K562 (cell line): ENCODE results near the gene WDR54. TPM values are rescaled to one million over a fixed set of nuclear protein-coding genes. Genes with fewer than 3 reads are reported as not detected.

ENCODE experiments used
- BHLHE40 ChIP-seq: IDR thresholded peaks from 2 replicates; pipeline ENCODE4 v1.6.1; 2011; ENCODE audit warnings: low read length, improper control_type of control experiment
- CREB1 ChIP-seq, 2 experiments: sonication (generic) in 1 of 2; formaldehyde crosslinking in 1 of 2; IDR thresholded peaks; 2 replicates each; pipeline versions ENCODE4 v1.6.1 to v1.8.0; 2012 to 2022; ENCODE audit warnings: inconsistent platforms in 1 of 2, mild to moderate bottlenecking in 1 of 2, missing genetic modification reagents in 1 of 2, moderate library complexity in 1 of 2
- ERF ChIP-seq: fragments of 450-650 bp; formaldehyde crosslinking; IDR thresholded peaks from 2 replicates; pipeline ENCODE4 v1.4.0; 2020; ENCODE audit warnings: mild to moderate bottlenecking, mixed read lengths
- GABPB1 ChIP-seq: sonication (generic); formaldehyde crosslinking; IDR thresholded peaks from 2 replicates; pipeline ENCODE4 v1.8.0; 2022; ENCODE audit warnings: mild to moderate bottlenecking, missing genetic modification reagents
- HCFC1 ChIP-seq: IDR thresholded peaks from 2 replicates; pipeline ENCODE4 v1.6.1; 2012; ENCODE audit warnings: low read depth, low read length, improper control_type of control experiment
- MAZ ChIP-seq, 2 experiments: fragments of 450-650 bp in 1 of 2; sonication (generic) in 1 of 2; formaldehyde crosslinking; IDR thresholded peaks in 1 of 2; conservative IDR thresholded peaks in 1 of 2; 2 replicates each; pipeline versions ENCODE4 v1.4.0 to v1.5.0; 2020; ENCODE audit warnings: mild to moderate bottlenecking in 1 of 2, missing genetic modification reagents in 1 of 2
- NR2C2 ChIP-seq, 2 experiments: fragments of 200-800 bp in 1 of 2; sonication (Bioruptor generic) in 1 of 2; sonication (generic) in 1 of 2; formaldehyde crosslinking in 1 of 2; IDR thresholded peaks; 2 replicates each; pipeline versions ENCODE4 v1.6.1 to v1.8.0; 2016 to 2022; ENCODE audit warnings: mild to moderate bottlenecking in 1 of 2, missing compliant biosample characterization in 1 of 2, missing genetic modification characterization in 1 of 2, missing genetic modification reagents in 1 of 2
- RBM22 ChIP-seq: fragments of 200-400 bp; formaldehyde crosslinking; IDR thresholded peaks from 2 replicates; pipeline ENCODE4 v1.6.1; 2018; ENCODE audit warnings: low read length, low read depth; ENCODE audit not compliant: poor library complexity, severe bottlenecking
- SNIP1 ChIP-seq: fragments of 450-650 bp; IDR thresholded peaks from 2 replicates; pipeline ENCODE4 v1.7.1; 2017; ENCODE audit warnings: low read depth, mild to moderate bottlenecking
- WHSC1 ChIP-seq: IDR thresholded peaks from one replicate; pipeline ENCODE4 v1.6.1; 2012; ENCODE audit warnings: low read length, control low read depth, inconsistent platforms
- polyA plus RNA-seq, 8 experiments: library from polyadenylated mRNA; depleted of rRNA in 4 of 8; stranded (reverse) in 5 of 8; unstranded in 3 of 8; fragments of >200 nt; fragmentation: Nextera tagmentation in 2 of 8; fragmentation: Illumina TruSeq in 1 of 8; extraction: Ambion mirVana in 2 of 8; extraction: Trizol in 1 of 8; gene quantifications; 2 replicates each; pipeline versions ENCODE4 v1.2.1 to v1.2.3, GENCODE V29; 2011 to 2014; ENCODE audit warnings: inconsistent platforms in 1 of 8, missing spikeins in 1 of 8
- total RNA-seq, 7 experiments: library from RNA; depleted of rRNA in 6 of 7; stranded (reverse); fragments of >200 nt in 6 of 7; fragmentation: Illumina TruSeq in 2 of 7; extraction: Trizol in 2 of 7; gene quantifications; 2 replicates each; pipeline versions ENCODE4 v1.2.1 to v1.2.3, GENCODE V29; 2011 to 2021; ENCODE audit warnings: low replicate concordance in 1 of 7
- TF ChIP-seq, protein P1 (sequence below): sonication (generic); formaldehyde crosslinking; IDR thresholded peaks from 2 replicates; pipeline ENCODE4 v1.4.0; 2020; ENCODE audit warnings: mild to moderate bottlenecking, missing genetic modification reagents
- TF ChIP-seq, protein P2 (sequence below): sonication (generic); formaldehyde crosslinking; IDR thresholded peaks from 2 replicates; pipeline ENCODE4 v1.8.0; 2022; ENCODE audit warnings: mild to moderate bottlenecking, missing genetic modification reagents, borderline replicate concordance
- TF ChIP-seq, protein P3 (sequence below): fragments of 200-800 bp; sonication (Bioruptor generic); IDR thresholded peaks from 2 replicates; pipeline ENCODE4 v1.6.1; 2017; ENCODE audit warnings: missing genetic modification characterization, missing compliant biosample characterization
- TF ChIP-seq, protein P4 (sequence below): sonication (generic); IDR thresholded peaks from 2 replicates; pipeline ENCODE4 v1.6.1; 2016
- TF ChIP-seq, protein P5 (sequence below): fragments of 250-450 bp; sonication (Bioruptor Pico); IDR thresholded peaks from 2 replicates; pipeline ENCODE4 v1.4.0; 2020; ENCODE audit warnings: mild to moderate bottlenecking
- TF ChIP-seq, protein P6 (sequence below): sonication (generic); formaldehyde crosslinking; IDR thresholded peaks from 2 replicates; pipeline ENCODE4 v1.8.1; 2023; ENCODE audit warnings: mild to moderate bottlenecking, missing genetic modification reagents

Gene WDR54
- total and polyA plus RNA-seq, 9 of the 15 experiments (the other 6 are each of a cell fraction or from before 2014, with no cell fraction given) = 5.2 to 15.2 (median 7.4) TPM

DNA sequence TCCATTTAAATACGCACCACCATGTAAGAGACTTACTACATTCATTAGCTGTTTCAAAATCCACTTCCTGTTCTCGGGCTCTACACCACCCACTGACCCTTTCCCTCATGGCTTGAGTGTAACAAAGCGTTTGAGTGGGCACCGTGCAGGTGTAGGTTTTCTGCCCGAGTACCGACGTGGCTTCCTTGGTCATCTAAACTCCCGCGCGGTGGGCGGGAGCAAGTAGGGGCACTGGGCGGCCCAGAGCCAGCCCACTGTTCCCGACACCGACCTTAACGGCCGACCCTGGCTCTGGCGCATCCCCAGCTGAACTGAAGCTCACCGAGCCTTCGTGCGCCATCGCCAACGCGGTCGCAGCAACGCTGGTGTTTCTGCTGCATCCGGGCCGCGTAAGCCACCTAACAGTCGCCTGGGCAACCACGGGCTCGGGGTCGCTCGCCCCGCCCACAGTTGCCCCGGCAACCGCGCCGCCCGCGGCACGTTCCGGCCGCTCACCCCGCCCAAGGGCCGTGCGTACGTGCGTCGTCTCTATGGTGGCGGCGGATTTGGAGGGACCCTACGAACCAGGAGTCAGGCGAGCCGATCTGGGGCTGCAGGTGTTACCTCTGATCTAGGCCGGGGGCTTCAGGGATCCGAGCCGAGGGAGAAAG is at the start of gene WDR54, which contains the start of gene C2orf81 (continued):
- no peak for TF ChIP-seq CREB1 (IDR thresholded peaks at IDR 0.05)
- peak; percentile 53; the same call in 1 of the 2 replicates for TF ChIP-seq CREB1 (CRISPR knock-in tag; IDR thresholded peaks at IDR 0.05)
- TF ChIP-seq, protein P1, sequence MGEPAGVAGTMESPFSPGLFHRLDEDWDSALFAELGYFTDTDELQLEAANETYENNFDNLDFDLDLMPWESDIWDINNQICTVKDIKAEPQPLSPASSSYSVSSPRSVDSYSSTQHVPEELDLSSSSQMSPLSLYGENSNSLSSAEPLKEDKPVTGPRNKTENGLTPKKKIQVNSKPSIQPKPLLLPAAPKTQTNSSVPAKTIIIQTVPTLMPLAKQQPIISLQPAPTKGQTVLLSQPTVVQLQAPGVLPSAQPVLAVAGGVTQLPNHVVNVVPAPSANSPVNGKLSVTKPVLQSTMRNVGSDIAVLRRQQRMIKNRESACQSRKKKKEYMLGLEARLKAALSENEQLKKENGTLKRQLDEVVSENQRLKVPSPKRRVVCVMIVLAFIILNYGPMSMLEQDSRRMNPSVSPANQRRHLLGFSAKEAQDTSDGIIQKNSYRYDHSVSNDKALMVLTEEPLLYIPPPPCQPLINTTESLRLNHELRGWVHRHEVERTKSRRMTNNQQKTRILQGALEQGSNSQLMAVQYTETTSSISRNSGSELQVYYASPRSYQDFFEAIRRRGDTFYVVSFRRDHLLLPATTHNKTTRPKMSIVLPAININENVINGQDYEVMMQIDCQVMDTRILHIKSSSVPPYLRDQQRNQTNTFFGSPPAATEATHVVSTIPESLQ (CRISPR knock-in tag) = 0 out of 2 replicates have a peak, but pooled peaks have one; percentile 59
- TF ChIP-seq NR2C2 (CRISPR knock-in tag; IDR thresholded peaks at IDR 0.05) = no peak
- TF ChIP-seq NR2C2 (tag; IDR thresholded peaks at IDR 0.05) = peak; percentile 40; the same call in 1 of the 2 replicates
- no peak for TF ChIP-seq SNIP1
- no peak for TF ChIP-seq WHSC1
- TF ChIP-seq, protein P2, sequence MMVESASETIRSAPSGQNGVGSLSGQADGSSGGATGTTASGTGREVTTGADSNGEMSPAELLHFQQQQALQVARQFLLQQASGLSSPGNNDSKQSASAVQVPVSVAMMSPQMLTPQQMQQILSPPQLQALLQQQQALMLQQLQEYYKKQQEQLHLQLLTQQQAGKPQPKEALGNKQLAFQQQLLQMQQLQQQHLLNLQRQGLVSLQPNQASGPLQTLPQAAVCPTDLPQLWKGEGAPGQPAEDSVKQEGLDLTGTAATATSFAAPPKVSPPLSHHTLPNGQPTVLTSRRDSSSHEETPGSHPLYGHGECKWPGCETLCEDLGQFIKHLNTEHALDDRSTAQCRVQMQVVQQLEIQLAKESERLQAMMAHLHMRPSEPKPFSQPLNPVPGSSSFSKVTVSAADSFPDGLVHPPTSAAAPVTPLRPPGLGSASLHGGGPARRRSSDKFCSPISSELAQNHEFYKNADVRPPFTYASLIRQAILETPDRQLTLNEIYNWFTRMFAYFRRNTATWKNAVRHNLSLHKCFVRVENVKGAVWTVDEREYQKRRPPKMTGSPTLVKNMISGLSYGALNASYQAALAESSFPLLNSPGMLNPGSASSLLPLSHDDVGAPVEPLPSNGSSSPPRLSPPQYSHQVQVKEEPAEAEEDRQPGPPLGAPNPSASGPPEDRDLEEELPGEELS = peak; percentile 73; the same call in 1 of the 2 replicates
- TF ChIP-seq, protein P3, sequence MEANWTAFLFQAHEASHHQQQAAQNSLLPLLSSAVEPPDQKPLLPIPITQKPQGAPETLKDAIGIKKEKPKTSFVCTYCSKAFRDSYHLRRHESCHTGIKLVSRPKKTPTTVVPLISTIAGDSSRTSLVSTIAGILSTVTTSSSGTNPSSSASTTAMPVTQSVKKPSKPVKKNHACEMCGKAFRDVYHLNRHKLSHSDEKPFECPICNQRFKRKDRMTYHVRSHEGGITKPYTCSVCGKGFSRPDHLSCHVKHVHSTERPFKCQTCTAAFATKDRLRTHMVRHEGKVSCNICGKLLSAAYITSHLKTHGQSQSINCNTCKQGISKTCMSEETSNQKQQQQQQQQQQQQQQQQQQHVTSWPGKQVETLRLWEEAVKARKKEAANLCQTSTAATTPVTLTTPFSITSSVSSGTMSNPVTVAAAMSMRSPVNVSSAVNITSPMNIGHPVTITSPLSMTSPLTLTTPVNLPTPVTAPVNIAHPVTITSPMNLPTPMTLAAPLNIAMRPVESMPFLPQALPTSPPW (CRISPR knock-in tag) = peak; percentile 72
- TF ChIP-seq, protein P4, sequence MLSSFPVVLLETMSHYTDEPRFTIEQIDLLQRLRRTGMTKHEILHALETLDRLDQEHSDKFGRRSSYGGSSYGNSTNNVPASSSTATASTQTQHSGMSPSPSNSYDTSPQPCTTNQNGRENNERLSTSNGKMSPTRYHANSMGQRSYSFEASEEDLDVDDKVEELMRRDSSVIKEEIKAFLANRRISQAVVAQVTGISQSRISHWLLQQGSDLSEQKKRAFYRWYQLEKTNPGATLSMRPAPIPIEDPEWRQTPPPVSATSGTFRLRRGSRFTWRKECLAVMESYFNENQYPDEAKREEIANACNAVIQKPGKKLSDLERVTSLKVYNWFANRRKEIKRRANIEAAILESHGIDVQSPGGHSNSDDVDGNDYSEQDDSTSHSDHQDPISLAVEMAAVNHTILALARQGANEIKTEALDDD = no peak
- TF ChIP-seq RBM22 = peak; percentile 100
- TF ChIP-seq GABPB1 (CRISPR knock-in tag) = peak; percentile 70; the same call in 1 of the 2 replicates
- 0 out of 2 replicates have a peak, but pooled peaks have one; percentile 16 for TF ChIP-seq HCFC1
- TF ChIP-seq, protein P5, sequence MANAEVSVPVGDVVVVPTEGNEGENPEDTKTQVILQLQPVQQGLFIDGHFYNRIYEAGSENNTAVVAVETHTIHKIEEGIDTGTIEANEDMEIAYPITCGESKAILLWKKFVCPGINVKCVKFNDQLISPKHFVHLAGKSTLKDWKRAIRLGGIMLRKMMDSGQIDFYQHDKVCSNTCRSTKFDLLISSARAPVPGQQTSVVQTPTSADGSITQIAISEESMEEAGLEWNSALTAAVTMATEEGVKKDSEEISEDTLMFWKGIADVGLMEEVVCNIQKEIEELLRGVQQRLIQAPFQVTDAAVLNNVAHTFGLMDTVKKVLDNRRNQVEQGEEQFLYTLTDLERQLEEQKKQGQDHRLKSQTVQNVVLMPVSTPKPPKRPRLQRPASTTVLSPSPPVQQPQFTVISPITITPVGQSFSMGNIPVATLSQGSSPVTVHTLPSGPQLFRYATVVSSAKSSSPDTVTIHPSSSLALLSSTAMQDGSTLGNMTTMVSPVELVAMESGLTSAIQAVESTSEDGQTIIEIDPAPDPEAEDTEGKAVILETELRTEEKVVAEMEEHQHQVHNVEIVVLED (CRISPR knock-in tag) = peak; percentile 95
- TF ChIP-seq MAZ (CRISPR knock-in tag; conservative IDR thresholded peaks at IDR 0.05 in 1 of 2, IDR thresholded peaks at IDR 0.05 in 1 of 2) = peak in 1 of 2 experiments; percentile 13; a peak in 3 of 4 replicates
- peak; percentile 97 for TF ChIP-seq BHLHE40
- peak; percentile 62; the same call in 1 of the 2 replicates for TF ChIP-seq ERF (CRISPR knock-in tag)
- TF ChIP-seq, protein P6, sequence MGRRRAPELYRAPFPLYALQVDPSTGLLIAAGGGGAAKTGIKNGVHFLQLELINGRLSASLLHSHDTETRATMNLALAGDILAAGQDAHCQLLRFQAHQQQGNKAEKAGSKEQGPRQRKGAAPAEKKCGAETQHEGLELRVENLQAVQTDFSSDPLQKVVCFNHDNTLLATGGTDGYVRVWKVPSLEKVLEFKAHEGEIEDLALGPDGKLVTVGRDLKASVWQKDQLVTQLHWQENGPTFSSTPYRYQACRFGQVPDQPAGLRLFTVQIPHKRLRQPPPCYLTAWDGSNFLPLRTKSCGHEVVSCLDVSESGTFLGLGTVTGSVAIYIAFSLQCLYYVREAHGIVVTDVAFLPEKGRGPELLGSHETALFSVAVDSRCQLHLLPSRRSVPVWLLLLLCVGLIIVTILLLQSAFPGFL (CRISPR knock-in tag) = 0 out of 2 replicates have a peak, but pooled peaks have one; percentile 42
